ENCODE data around the gene KRTAP4-9.
"Not testable (repeated sequence)": the region's sequence is repeated elsewhere in the genome, so short reads cannot be mapped to it uniquely, and the experiment has no call there.

The KRTAP4-9 gene

GRCh38 chr17:41147531-41148204 is 42.5 kb downstream of the KRTAP4-9 start:
- DNase-seq (ENCODE audit: low read depth) = no peak
- TF ChIP-seq, protein P1, sequence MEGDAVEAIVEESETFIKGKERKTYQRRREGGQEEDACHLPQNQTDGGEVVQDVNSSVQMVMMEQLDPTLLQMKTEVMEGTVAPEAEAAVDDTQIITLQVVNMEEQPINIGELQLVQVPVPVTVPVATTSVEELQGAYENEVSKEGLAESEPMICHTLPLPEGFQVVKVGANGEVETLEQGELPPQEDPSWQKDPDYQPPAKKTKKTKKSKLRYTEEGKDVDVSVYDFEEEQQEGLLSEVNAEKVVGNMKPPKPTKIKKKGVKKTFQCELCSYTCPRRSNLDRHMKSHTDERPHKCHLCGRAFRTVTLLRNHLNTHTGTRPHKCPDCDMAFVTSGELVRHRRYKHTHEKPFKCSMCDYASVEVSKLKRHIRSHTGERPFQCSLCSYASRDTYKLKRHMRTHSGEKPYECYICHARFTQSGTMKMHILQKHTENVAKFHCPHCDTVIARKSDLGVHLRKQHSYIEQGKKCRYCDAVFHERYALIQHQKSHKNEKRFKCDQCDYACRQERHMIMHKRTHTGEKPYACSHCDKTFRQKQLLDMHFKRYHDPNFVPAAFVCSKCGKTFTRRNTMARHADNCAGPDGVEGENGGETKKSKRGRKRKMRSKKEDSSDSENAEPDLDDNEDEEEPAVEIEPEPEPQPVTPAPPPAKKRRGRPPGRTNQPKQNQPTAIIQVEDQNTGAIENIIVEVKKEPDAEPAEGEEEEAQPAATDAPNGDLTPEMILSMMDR (IDR thresholded peaks at IDR 0.05; ENCODE audit: insufficient read depth, low read depth, low read length, missing control alignments) = no peak
- no peak overlapping the region for H3K4me3 ChIP-seq (ENCODE audit: low read depth, low read length)

DNA sequence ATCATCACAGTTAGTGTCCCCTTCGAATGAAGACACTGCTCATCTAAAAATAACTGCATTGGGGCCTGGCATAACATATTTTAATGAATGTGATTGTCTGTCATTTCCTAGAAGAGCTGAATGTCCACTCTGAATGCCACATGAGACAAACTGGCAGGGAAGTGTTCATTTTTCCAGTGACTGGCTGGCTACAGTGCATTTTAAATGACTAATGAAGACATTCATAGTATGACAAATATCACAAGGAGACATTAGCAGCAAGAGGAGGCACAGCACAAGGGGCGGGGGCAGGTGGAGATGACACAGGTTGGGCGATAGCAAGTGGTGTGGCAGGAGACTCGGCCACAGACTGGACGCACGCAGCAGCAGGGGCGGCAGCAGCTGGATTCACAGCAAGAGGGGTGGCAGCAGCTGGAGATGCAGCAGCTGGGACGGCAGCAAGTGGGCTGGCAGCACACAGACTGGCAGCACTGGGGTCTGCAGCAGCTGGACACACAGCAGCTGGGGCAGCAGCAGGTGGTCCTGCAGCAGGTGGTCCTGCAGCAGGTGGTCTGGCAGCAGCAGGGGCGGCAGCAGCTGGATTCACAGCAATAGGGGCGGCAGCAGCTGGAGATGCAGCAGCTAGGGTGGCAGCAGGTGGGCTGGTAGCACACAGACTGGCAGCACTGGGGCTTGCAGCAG is 43.9 kb downstream of the KRTAP4-9 start:
- DNase-seq (ENCODE audit: low read depth); H3K4me3 ChIP-seq (ENCODE audit: low read depth, low read length): not testable (repeated sequence)

DNA sequence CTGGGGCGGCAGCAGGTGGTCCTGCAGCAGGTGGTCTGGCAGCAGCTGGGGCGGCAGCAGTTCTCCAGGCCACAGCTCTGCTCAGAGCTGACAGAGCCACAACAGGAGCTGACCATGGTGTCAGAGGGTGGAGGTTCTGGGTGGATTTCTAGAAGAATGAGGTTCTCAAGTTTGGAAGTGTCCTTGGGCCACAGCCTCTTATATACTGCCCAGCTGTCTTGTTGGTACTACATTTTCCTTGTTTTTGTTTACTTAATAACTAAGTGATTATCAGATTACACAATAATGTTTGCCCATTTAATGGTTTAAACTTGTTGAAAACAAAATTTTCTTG is 44.4 kb downstream of the KRTAP4-9 start, which contains the start of gene KRTAP4-5:
TSS of gene KRTAP4-5 (minus strand) at position 174 of the 334 bp plus-strand sequence. CDS start at position 116, 58 bp downstream.
- no peak within 1 kb of the TSS for H3K4me3 ChIP-seq (ENCODE audit: low read depth, low read length)
- DNase-seq (ENCODE audit: low read depth) = no peak
- TF ChIP-seq, protein P1 (IDR thresholded peaks at IDR 0.05; ENCODE audit: insufficient read depth, low read depth, low read length, missing control alignments) = no peak

- no peak for DNase-seq (ENCODE audit: low read depth)
- TF ChIP-seq, protein P1 (IDR thresholded peaks at IDR 0.05; ENCODE audit: insufficient read depth, low read depth, low read length, missing control alignments) = no peak
- no peak overlapping the region for H3K4me3 ChIP-seq (ENCODE audit: low read depth, low read length)
Observed at GRCh38 chr17:41150026-41150425, 44.8 kb downstream of the KRTAP4-9 start.

- TF ChIP-seq, protein P1 (IDR thresholded peaks at IDR 0.05; ENCODE audit: insufficient read depth, low read depth, low read length, missing control alignments) = no peak
- DNase-seq (ENCODE audit: low read depth) = no peak
- H3K4me3 ChIP-seq (ENCODE audit: low read depth, low read length) = no peak overlapping the region
Observed at GRCh38 chr17:41151525-41151924, 46.3 kb downstream of the KRTAP4-9 start.

GRCh38 chr17:41153856-41154255 is 48.7 kb downstream of the KRTAP4-9 start:
- TF ChIP-seq, protein P1 (IDR thresholded peaks at IDR 0.05; ENCODE audit: insufficient read depth, low read depth, low read length, missing control alignments) = no peak
- no peak overlapping the region for H3K4me3 ChIP-seq (ENCODE audit: low read depth, low read length)
- DNase-seq (ENCODE audit: low read depth) = no peak
